HL-60 (cell line): ENCODE results near the gene NUSAP1.

Source experiments
- DNase-seq, 2 experiments: peaks; one replicate each; pipeline ENCODE4 v3.0.0-alpha.2; 2010 to 2020; ENCODE audit warnings: low read depth in 1 of 2, low spot score in 1 of 2
- H3K27ac ChIP-seq: fragments of 250-450 bp; sonication (Bioruptor Pico); replicated peaks from 2 replicates; pipeline ENCODE4 v1.5.1; 2020; ENCODE audit warnings: mild to moderate bottlenecking, moderate library complexity
- H3K27me3 ChIP-seq: fragments of 250-450 bp; sonication (Bioruptor Pico); 2 replicates; pipeline ENCODE4 v1.5.1; 2021; ENCODE audit warnings: mild to moderate bottlenecking, moderate library complexity; ENCODE audit not compliant: insufficient read depth, poor library complexity, severe bottlenecking
- H3K4me3 ChIP-seq: replicated peaks from 2 replicates; pipeline ENCODE4 v1.5.1; 2011; ENCODE audit warnings: mild to moderate bottlenecking, control low read depth, low read length; ENCODE audit not compliant: insufficient read depth
- GABPA ChIP-seq: IDR thresholded peaks from 2 replicates; pipeline ENCODE4 v1.6.1; 2012; ENCODE audit warnings: low read depth
- POLR2AphosphoS5 ChIP-seq: IDR thresholded peaks from 2 replicates; pipeline ENCODE4 v1.6.1; 2012; ENCODE audit warnings: low read depth
- TF ChIP-seq, protein P1 (sequence below): IDR thresholded peaks from one replicate; pipeline ENCODE4 v1.5.1; 2011; ENCODE audit warnings: low read length, control low read depth, inconsistent platforms; ENCODE audit not compliant: insufficient read depth

NUSAP1 gene

DNA sequence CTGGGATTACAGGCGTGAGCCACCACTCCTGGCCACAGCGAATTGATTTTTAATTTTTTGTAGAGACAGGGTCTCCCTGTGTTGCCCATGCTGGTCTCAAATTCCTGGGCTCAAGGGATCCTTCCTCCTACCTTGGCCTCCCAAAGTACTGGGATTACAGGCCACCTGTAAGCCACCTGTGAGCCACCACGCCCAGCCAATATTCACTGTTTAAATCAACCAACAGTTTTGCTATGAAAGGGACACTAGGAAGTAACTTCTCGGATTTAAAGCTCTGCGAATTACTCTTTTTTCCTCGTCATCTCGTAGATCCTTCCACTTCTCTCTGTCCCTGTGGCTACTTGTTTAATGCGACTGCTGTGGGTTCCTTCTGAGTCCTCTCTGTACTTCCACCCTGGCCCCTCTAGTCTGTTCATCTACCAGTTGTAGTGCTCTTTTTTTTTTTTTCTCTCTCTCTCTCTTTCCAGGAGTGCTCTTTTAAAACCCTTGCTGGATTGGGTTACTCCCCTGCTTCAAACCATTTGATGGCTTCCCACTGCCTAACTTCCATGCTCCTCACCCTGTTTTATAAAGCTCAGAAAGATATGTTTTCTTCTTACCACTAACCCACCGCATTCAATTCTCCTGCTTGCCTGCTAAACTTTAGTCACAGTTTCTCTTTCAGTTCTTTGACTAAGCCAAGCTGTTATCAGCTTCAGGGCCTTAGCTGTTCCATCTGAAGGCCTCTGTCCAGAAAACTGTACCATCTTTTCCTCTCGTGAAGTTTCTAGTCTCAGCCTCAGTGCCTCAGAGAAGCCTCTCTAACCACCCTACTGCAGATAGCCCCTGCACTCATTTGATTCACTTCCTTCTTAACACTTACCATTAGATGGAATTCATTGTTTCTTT is 96.6 kb downstream of the NUSAP1 start:
- DNase-seq, result no peak
- Histone ChIP-seq H3K27ac (no peak overlapping the region), H3K27me3 (no peaks in the 10 kb centered on the region), H3K4me3 (no peak overlapping the region)
- no peak for TF ChIP-seq GABPA
- TF ChIP-seq POLR2AphosphoS5, result no peak
- TF ChIP-seq, protein P1, sequence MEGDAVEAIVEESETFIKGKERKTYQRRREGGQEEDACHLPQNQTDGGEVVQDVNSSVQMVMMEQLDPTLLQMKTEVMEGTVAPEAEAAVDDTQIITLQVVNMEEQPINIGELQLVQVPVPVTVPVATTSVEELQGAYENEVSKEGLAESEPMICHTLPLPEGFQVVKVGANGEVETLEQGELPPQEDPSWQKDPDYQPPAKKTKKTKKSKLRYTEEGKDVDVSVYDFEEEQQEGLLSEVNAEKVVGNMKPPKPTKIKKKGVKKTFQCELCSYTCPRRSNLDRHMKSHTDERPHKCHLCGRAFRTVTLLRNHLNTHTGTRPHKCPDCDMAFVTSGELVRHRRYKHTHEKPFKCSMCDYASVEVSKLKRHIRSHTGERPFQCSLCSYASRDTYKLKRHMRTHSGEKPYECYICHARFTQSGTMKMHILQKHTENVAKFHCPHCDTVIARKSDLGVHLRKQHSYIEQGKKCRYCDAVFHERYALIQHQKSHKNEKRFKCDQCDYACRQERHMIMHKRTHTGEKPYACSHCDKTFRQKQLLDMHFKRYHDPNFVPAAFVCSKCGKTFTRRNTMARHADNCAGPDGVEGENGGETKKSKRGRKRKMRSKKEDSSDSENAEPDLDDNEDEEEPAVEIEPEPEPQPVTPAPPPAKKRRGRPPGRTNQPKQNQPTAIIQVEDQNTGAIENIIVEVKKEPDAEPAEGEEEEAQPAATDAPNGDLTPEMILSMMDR, result no peak
